Keratinocyte (primary cell): ENCODE measurements around the gene BRF1. TPM values are rescaled to one million over a fixed set of nuclear protein-coding genes. Genes with fewer than 3 reads are reported as not detected.

ENCODE experiments used
- DNase-seq: peaks from one replicate; pipeline ENCODE4 v3.0.0-alpha.2; 2011; ENCODE audit warnings: low read depth, missing footprints, low spot score
- FAIRE-seq: peaks from 2 replicates; lab custom pipeline; 2011; peaks lifted over from hg19 to GRCh38; lab: Jason Lieb, UNC
- H2AFZ ChIP-seq: 2 replicates; pipeline ENCODE4 v1.6.0; 2012; ENCODE audit warnings: low read length, control low read depth, inconsistent platforms; ENCODE audit not compliant: control insufficient read depth
- H3K27ac ChIP-seq: 2 replicates; pipeline ENCODE4 v1.5.1; 2011; ENCODE audit warnings: low read length; ENCODE audit not compliant: control insufficient read depth, insufficient read depth
- H3K27me3 ChIP-seq: 3 replicates; pipeline ENCODE4 v1.6.0; 2011; ENCODE audit warnings: low read length; ENCODE audit not compliant: control insufficient read depth, insufficient read depth; ENCODE audit errors: extremely low read depth
- H3K36me3 ChIP-seq, 2 experiments: 2 replicates in 1 of 2; 3 replicates in 1 of 2; pipeline ENCODE4 v1.5.1; 2011; ENCODE audit warnings: low read length in 2 of 2, mild to moderate bottlenecking in 1 of 2; ENCODE audit not compliant: control insufficient read depth in 2 of 2, insufficient read depth in 2 of 2; ENCODE audit errors: extremely low read depth in 1 of 2
- H3K4me1 ChIP-seq: 3 replicates; pipeline ENCODE4 v1.5.1; 2011; ENCODE audit warnings: low read length; ENCODE audit not compliant: control insufficient read depth, insufficient read depth; ENCODE audit errors: extremely low read depth
- H3K4me2 ChIP-seq: 3 replicates; pipeline ENCODE4 v1.6.0; 2011; ENCODE audit warnings: low read depth, low read length; ENCODE audit not compliant: control insufficient read depth, insufficient read depth; ENCODE audit errors: extremely low read depth
- H3K4me3 ChIP-seq, 3 experiments: fragments of 200-600 bp in 1 of 3; sonication (generic) in 1 of 3; 2 replicates in 2 of 3; 3 replicates in 1 of 3; pipeline ENCODE4 v1.5.1; 2011 to 2016; ENCODE audit warnings: low read length in 3 of 3, mild to moderate bottlenecking in 3 of 3, control low read depth in 2 of 3, inconsistent platforms in 1 of 3, low read depth in 1 of 3, mixed read lengths in 1 of 3, mixed run types in 1 of 3, moderate library complexity in 1 of 3; ENCODE audit not compliant: control insufficient read depth in 2 of 3, insufficient read depth in 2 of 3; ENCODE audit errors: extremely low read depth in 1 of 3
- H3K79me2 ChIP-seq: 2 replicates; pipeline ENCODE4 v1.6.0; 2012; ENCODE audit warnings: low read length; ENCODE audit not compliant: control insufficient read depth, insufficient read depth
- H3K9ac ChIP-seq: 3 replicates; pipeline ENCODE4 v1.6.0; 2011; ENCODE audit warnings: low read length; ENCODE audit not compliant: control insufficient read depth, insufficient read depth; ENCODE audit errors: extremely low read depth
- H3K9me1 ChIP-seq: 3 replicates; pipeline ENCODE4 v1.6.0; 2011; ENCODE audit warnings: low read length; ENCODE audit not compliant: control insufficient read depth, insufficient read depth; ENCODE audit errors: extremely low read depth
- H3K9me3 ChIP-seq: 2 replicates; pipeline ENCODE4 v1.5.1; 2012; ENCODE audit warnings: low read depth, low read length; ENCODE audit not compliant: control insufficient read depth
- H4K20me1 ChIP-seq: 3 replicates; pipeline ENCODE4 v1.6.0; 2011; ENCODE audit warnings: low read length; ENCODE audit not compliant: control insufficient read depth, insufficient read depth; ENCODE audit errors: extremely low read depth
- CTCF ChIP-seq, 3 experiments: IDR thresholded peaks in 1 of 3; conservative IDR thresholded peaks in 1 of 3; optimal IDR thresholded peaks in 1 of 3; 2 replicates in 2 of 3; 3 replicates in 1 of 3; pipeline versions ENCODE3 to v1.5.1; 2011; ENCODE audit warnings: low read length in 3 of 3, mild to moderate bottlenecking in 3 of 3, moderate library complexity in 2 of 3, control low read depth in 1 of 3, inconsistent platforms in 1 of 3; ENCODE audit not compliant: insufficient read depth in 2 of 3; ENCODE audit errors: extremely low read depth in 1 of 3
- EZH2 ChIP-seq: IDR thresholded peaks from one replicate; pipeline ENCODE4 v1.6.1; 2012; ENCODE audit warnings: inconsistent platforms, mild to moderate bottlenecking, low read length, moderate library complexity
- dilution Hi-C: fragments of 300-500 bp; cut with MboI; formaldehyde crosslinking; loops from one replicate; pipeline ENCODE4 v1.7.0; 2020; ENCODE audit warnings: low sequenced_read_pairs; ENCODE audit not compliant: extremely low pct_ligation_motif_present
- polyA plus RNA-seq, 5 experiments: library from polyadenylated mRNA; depleted of rRNA in 3 of 5; stranded (reverse) in 3 of 5; stranded (forward) in 1 of 5; unstranded in 1 of 5; fragments of >200 nt; gene quantifications; 1 replicate in 1 of 5; 2 replicates in 3 of 5; 3 replicates in 1 of 5; pipeline versions ENCODE4 v1.2.1 to v1.2.3, GENCODE V29; 2011 to 2012; ENCODE audit warnings: missing spikeins in 2 of 5, low read depth in 1 of 5, low replicate concordance in 1 of 5

Gene BRF1
- polyA plus RNA-seq, 1 donor (not counting 4 experiments of a cell fraction or from before 2014, with no cell fraction given): 6.5 TPM

- Histone ChIP-seq H2AFZ (no peak overlapping the region), H3K27me3 (no peaks in the 10 kb centered on the region), H3K4me2 (no peak overlapping the region), H3K36me3 (peaks cover 0 to 19% of the 10 kb centered on the region in 2 experiments), H3K27ac (no peak overlapping the region), H3K9me3 (no peaks in the 10 kb centered on the region), H3K4me3 (no peak overlapping the region), H3K4me1 (no peaks in the 10 kb centered on the region), H3K79me2 (no peaks in the 10 kb centered on the region), H3K9me1 (no peaks in the 10 kb centered on the region), H4K20me1 (no peaks in the 10 kb centered on the region), H3K9ac (no peak overlapping the region)
- FAIRE-seq (no peak), DNase-seq (no peak)
- TF ChIP-seq CTCF (optimal IDR thresholded peaks at IDR 0.05 in 1 of 3, IDR thresholded peaks at IDR 0.05 in 1 of 3, conservative IDR thresholded peaks at IDR 0.05 in 1 of 3; ENCODE audit: extremely low read depth in 1 of 3, insufficient read depth in 2 of 3, low read length in 3 of 3) (no peak), EZH2 (no peak)
- dilution Hi-C loops: no loop called here
Observed at GRCh38 chr14:105212541-105213300, 88.1 kb downstream of the BRF1 start.

DNA sequence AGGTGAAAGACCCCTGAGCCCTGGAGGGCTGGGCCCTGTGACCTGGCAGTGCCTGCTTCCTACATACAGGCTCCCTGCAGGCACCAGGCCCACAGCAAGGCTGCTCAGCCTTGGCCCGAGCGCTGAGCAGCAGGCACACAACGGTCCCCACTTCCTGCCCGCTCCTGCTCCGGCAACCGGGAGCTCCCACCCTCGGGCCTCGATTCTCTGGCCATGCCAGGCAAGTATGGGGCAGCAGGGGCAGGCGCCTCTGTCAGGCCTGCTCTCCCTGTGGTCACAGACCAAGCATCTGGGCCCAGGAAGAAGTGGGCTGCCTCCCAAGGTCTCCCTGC lies 89.1 kb downstream of the BRF1 start:
- no peak overlapping the region for H3K27ac ChIP-seq
- TF ChIP-seq EZH2 (no peak), CTCF (optimal IDR thresholded peaks at IDR 0.05 in 1 of 3, IDR thresholded peaks at IDR 0.05 in 1 of 3, conservative IDR thresholded peaks at IDR 0.05 in 1 of 3; ENCODE audit: extremely low read depth in 1 of 3, insufficient read depth in 2 of 3, low read length in 3 of 3) (no peak)
- H3K4me3 ChIP-seq: no peak overlapping the region
- H3K9me1 ChIP-seq: no peaks in the 10 kb centered on the region
- dilution Hi-C loops: no loop called here
- H3K79me2 ChIP-seq: no peaks in the 10 kb centered on the region
- peaks cover 0 to 12% of the 10 kb centered on the region in 2 experiments for H3K36me3 ChIP-seq
- H3K9ac ChIP-seq: no peak overlapping the region
- no peak overlapping the region for H2AFZ ChIP-seq
- no peak overlapping the region for H3K4me2 ChIP-seq
- no peaks in the 10 kb centered on the region for H3K4me1 ChIP-seq
- H4K20me1 ChIP-seq: no peaks in the 10 kb centered on the region
- FAIRE-seq (no peak), DNase-seq (no peak)
- no peaks in the 10 kb centered on the region for H3K9me3 ChIP-seq
- H3K27me3 ChIP-seq: no peaks in the 10 kb centered on the region
